HG02938 (cell line): ENCODE data around the gene SS18L1.

Source experiments
- ATAC-seq: cut with Tn5 transposase; IDR thresholded peaks from one replicate; pipeline ENCODE4 v1.9.1; 2021; ENCODE audit warnings: mild to moderate bottlenecking, moderate library complexity; ENCODE audit not compliant: unreplicated experiment

Gene SS18L1

GRCh38 chr20:62208795-62209755, 65.5 kb downstream of the SS18L1 start:
- ATAC-seq = no peak

DNA sequence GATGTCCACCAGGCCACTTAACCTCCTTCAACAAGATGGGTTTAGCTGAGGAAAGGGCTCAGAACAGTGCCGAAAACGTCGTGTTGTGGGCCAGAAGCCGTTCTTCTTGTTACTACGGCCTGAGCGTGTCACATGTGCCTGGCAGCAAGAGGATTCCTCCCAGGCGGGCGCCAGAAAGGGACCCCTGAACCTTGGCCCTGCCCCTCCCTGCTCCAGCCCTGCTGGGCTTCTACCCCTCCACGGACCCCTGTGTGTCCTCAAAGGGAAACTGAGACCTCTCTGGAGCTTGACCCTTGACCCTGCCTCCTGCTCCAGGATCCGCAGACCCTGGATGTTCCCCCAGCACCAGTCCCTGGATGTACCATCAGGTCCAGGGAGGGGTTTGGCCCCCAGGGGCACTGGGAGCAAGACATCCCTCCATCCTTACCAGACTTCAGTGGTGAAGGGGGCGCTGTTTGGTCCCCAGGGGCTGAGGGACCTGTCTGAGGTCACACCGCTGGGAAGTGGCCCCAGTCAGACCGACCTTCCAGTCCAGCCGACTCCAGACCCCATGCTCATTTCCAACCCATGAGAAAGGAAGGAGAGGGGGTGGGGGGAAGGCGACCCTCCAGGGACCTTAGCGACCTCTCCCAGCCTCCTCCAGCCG, 66.4 kb downstream of the SS18L1 start:
- no peak for ATAC-seq

- no peak for ATAC-seq
These were observed 66.9 kb downstream of the SS18L1 start for GRCh38 chr20:62210496-62210855.

DNA sequence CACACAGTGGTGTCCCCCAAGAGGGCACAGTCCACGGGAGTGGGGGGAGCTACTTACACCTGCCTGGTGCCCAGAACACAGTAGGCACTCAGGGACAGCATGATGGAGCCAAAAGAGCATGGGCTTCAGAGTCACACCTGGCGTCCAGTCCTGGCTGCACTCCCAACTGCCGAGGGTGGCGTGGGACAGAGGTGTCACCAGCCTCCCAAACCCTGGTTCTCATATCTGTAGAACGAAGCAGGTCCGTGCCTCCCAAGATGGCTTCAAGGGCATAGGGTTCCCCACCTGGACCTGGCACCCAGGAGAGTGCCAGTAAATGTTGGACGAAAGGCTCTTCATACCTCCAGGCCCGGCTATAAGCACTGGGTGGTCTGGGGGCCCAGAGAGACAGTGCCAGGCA, 67.6 kb downstream of the SS18L1 start:
- ATAC-seq = no peak

DNA sequence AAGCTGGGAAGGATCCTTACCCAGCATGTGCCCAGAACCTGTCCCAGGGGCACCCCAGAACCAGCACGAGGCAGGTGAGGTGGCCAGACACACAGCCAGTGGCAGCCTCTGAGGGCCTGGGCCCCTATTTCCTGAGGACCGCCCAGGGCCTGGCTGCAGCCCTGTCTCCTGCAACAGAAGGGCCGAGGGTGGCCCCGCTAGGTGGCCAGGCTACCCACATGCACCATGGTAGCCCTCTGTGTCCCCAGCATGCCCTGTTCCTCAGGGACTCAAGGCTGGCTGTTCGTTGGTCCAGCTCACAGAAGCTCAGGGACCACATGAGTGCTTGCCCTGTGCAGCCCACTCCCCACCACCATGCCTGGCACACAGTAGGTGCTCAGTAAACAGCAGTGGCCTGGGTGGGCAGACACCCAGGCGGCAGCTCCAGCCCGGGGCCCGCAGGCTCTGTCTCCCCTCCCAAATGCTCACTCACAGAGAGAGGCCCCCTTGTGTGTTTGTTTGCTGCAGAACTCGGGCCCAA, 68.3 kb downstream of the SS18L1 start:
- ATAC-seq = no peak

DNA sequence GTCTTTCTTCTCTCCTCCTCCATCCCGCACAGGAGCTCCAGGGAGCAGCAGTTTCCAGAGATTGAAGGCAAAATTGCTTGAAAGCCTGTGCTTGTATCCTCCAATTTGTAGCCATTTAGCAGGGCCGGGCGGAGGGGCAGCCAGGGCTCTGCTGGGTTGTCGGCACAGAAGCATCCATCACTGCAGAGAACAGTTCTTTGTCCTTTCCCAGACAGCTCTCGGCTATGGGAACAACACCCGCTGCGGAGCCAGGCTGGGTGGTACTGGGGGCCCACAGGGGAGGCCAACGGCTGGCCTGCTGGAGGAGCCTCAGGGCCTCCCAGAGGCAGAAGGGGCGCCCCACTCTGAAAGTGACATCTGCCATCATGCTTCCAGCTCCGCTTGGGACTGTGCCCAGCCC, 68.7 kb downstream of the SS18L1 start:
- ATAC-seq = no peak

GRCh38 chr20:62214067-62214466, 70.5 kb downstream of the SS18L1 start:
- no peak for ATAC-seq

- ATAC-seq = no peak
These were observed 71.7 kb downstream of the SS18L1 start for GRCh38 chr20:62215020-62215990.

DNA sequence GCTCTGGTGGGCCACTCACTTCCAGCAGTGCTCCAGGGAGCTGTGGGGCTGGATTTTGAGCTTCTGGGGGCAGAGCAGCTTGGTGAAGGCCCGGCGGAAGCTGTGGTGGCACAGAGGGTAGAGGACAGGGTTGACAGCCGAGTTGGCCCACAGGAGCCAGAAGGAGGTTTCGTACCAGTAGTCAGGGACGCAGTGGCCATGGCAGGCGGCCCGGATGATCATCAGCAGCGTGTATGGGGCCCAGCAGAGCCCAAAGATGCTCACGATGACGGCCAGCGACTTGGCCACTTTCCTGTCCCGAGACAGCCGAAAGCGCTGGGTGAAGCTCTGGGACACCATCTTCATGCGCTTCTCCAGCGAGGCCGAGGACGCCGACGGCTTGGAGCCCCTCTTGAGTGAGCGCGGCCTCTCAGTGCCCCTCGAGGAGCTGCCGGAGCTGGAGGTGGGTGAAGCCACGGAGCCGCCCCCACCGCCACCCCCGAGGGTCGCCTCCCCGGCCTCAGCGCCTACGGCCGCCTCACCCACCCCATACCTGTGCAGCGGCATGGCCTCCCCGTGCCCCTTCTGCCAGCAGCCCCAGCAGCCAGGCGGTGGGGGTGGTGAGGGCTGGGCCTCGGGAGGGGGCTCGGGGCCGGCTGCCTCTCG, 72.5 kb downstream of the SS18L1 start:
- no peak for ATAC-seq

GRCh38 chr20:62216636-62217566, 73.3 kb downstream of the SS18L1 start:
- ATAC-seq = no peak

GRCh38 chr20:62217913-62218773, 74.6 kb downstream of the SS18L1 start:
- ATAC-seq = no peak

GRCh38 chr20:62219101-62219991, 75.8 kb downstream of the SS18L1 start:
- ATAC-seq = no peak

DNA sequence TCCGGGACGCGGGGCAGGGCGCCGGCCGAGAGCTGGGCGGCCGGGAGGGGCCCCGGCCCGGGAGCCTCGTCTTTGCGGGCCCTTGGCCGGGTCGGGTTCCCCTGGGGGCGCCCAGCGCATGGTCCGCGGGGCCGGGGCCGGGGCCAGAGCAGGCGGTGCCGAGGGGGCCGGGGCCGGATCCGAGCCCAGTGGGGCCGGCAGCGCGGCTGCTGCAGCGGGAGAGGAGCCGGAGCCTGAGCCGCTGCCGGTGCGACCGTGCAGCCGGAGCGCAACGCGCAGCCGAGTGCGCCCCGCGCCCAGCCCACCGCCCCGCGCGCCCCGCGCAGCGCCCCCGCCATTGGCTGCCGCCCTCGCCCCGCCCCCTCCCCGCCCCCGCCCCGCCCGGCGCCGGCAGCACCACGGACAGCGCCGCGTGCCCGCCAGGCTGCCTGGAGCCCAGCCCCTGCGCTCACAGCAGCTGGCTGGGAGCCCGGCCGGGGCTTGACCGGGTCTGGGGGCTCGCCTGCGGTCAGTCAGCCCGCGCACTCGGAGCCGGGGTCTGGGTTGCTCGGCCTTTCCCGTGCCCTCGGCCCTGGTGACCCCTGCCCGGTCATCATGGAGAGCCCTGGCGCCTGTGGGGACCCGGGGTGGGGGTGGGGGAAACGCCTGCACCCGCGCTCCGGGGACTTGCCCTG, 76.6 kb downstream of the SS18L1 start, which contains the start of gene HRH3:
Gene HRH3 (minus strand): TSS at position 287 of the 674 bp plus-strand sequence. CDS start 308 bp downstream, outside the sequence.
- ATAC-seq = no peak

DNA sequence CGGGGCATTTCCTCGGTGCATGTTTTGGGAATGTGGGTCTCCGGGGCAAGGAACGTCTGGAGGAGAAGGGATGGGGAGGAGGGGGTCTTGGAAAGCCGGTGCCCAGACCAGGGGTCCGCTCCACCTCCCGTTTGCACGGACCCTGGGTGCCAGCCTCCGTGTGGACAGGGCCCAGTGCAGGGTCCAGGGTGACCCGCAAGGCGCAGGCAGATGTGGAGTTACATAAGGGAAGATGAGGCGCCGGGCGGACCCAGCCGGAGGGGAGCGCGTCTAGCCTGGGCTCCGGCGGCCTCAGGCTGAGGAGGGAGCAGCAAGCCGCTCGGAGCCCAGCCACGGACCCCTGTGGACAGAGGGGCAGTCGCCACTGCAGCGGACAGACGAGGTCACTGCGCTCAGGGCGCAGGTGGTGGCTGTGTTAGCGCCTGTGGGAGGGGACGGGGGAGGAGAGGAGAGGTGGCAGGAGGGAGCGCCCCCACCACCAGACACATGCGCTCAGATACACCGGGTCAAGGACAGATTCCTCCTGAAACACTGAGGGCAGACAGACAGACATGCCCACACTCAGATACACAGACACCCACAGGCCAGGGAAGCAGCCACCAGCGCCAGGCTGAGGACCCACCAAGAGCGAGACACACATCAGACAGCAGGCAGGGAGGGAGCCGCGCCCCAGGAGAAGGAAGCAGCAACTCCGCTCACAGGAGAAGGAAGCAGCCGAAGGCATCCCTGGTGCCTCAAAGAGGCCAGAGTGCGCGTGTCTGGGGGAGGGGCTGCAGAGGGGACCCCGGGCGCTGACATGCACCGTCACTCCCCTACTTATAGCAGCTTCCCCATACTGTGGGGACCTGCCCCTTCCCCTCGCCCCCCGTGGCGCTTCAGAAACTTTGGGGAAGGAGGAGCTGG, 77.3 kb downstream of the SS18L1 start:
- ATAC-seq = no peak

- no peak for ATAC-seq
These were observed 78.8 kb downstream of the SS18L1 start for GRCh38 chr20:62222266-62222850.
